ENCODE data around the gene CELA2A.
"Not testable (repeated sequence)": the region's sequence is repeated elsewhere in the genome, so short reads cannot be mapped to it uniquely, and the experiment has no call there.

Gene CELA2A

GRCh38 chr1:15508700-15509487 lies 52.4 kb downstream of the CELA2A start:
- H3K9ac ChIP-seq, result no peak overlapping the region
- H3K9me3 ChIP-seq, result no peaks in the 10 kb centered on the region
- H4K20me1 ChIP-seq, result no peaks in the 10 kb centered on the region; the same call in 1 of the 2 replicates
- H3K4me1 ChIP-seq, result peaks cover 27% of the 10 kb centered on the region
- H3K4me2 ChIP-seq, result no peak overlapping the region
- no peak overlapping the region for H3K27ac ChIP-seq
- peaks cover 44% of the 10 kb centered on the region for H3K36me3 ChIP-seq
- no peaks in the 10 kb centered on the region for H3K27me3 ChIP-seq
- H3K4me3 ChIP-seq, result no peak overlapping the region
- no peak for TF ChIP-seq Cebpa-rat (IDR thresholded peaks at IDR 0.05)

- H3K4me3 ChIP-seq, result no peak overlapping the region
- H3K9ac ChIP-seq, result no peak overlapping the region
- peak overlapping the region; percentile 36; the same call in 1 of the 2 replicates for H3K4me2 ChIP-seq
- H3K36me3 ChIP-seq, result peaks cover 38% of the 10 kb centered on the region
- H3K27me3 ChIP-seq, result no peaks in the 10 kb centered on the region
- no peak for TF ChIP-seq Cebpa-rat (IDR thresholded peaks at IDR 0.05)
- peaks cover 28% of the 10 kb centered on the region for H3K4me1 ChIP-seq
- no peaks in the 10 kb centered on the region; the same call in 1 of the 2 replicates for H4K20me1 ChIP-seq
- no peak overlapping the region for H3K27ac ChIP-seq
- no peaks in the 10 kb centered on the region for H3K9me3 ChIP-seq
Measured at GRCh38 chr1:15509586-15509985, 53.1 kb downstream of the CELA2A start.

DNA sequence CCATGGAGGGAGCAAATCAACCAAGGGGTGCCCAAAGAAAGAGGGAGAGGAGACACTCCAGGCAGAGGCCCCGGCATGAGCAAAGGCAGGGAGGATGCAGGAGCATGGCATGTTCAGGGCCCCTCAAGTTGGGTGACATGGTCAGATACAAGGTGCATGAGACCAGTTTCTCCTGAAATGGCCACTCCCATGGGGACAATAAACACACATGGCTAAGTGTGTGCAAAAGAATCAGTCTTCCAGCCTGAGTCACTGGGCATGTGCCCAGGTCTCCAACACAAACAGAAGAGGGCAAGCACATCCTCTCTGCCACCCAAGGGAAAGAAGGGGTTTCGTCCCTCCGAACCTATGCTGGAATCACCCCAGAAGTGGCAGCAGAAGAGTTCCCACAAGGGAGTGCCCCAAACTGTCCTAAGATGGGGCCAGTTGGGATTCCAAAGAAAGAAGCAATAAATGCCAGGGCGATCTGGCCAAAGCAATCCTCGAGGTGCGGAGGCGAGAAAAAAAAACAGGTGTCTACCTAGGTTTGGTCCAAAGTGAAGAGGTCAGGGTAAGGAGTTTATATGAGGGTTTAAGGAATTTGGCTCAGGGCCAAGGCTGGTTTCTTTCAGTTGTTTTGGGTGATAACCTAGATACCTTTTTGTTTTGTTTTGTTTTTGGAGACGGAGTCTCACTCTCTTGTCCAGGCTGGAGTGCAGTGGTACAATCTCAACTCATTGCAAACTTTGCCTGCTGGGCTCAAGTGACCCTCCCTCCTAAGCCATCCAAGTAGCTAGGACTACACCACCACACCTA lies 54.3 kb downstream of the CELA2A start:
- Histone ChIP-seq H3K27me3 (no peaks in the 10 kb centered on the region), H3K9ac (no peak overlapping the region), H3K4me2 (no peak overlapping the region; the same call in 1 of the 2 replicates), H4K20me1 (no peaks in the 10 kb centered on the region; the same call in 1 of the 2 replicates), H3K27ac (no peak overlapping the region), H3K36me3 (peaks cover 25% of the 10 kb centered on the region), H3K9me3 (no peaks in the 10 kb centered on the region), H3K4me1 (peaks cover 40% of the 10 kb centered on the region), H3K4me3 (no peak overlapping the region)
- TF ChIP-seq Cebpa-rat (IDR thresholded peaks at IDR 0.05), result no peak

DNA sequence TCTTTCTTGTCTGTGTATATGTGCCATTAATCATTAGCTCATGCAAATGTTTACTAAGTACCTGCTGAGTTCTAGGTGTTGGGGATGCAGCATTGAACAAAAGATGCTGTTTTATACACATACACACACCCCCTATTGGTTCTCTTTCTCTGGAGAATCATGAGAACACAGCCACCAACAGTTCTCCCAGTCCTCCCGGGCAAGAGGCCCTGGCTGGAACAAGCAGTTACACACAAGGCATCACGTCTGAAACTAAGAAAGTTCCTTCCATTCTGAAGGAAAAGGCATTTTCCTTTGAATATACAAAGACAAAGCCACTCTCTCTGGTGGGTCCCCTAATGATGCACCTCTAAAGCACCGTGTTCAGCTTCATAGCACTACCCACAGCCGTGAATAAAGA lies 56.7 kb downstream of the CELA2A start:
- peaks cover 32% of the 10 kb centered on the region for H3K4me1 ChIP-seq
- no peaks in the 10 kb centered on the region for H4K20me1 ChIP-seq
- no peaks in the 10 kb centered on the region for H3K9me3 ChIP-seq
- no peak overlapping the region for H3K9ac ChIP-seq
- H3K27me3 ChIP-seq, result no peaks in the 10 kb centered on the region
- no peak for TF ChIP-seq Cebpa-rat (IDR thresholded peaks at IDR 0.05)
- no peak overlapping the region for H3K27ac ChIP-seq
- no peak overlapping the region for H3K4me2 ChIP-seq
- H3K4me3 ChIP-seq, result no peak overlapping the region
- peaks cover 33% of the 10 kb centered on the region for H3K36me3 ChIP-seq

- H3K36me3 ChIP-seq, result peaks cover 37% of the 10 kb centered on the region
- TF ChIP-seq Cebpa-rat (IDR thresholded peaks at IDR 0.05), result no peak
Measured at GRCh38 chr1:15513919-15514318, 57.4 kb downstream of the CELA2A start.

GRCh38 chr1:15514557-15514956 lies 58.0 kb downstream of the CELA2A start:
- H4K20me1 ChIP-seq, H3K4me3 ChIP-seq, H3K27me3 ChIP-seq, H3K9me3 ChIP-seq, H3K9ac ChIP-seq, H3K27ac ChIP-seq: not testable (repeated sequence)
- Histone ChIP-seq H3K4me2 (peak overlapping the region; percentile 51; the same call in 1 of the 2 replicates), H3K4me1 (peaks cover 25% of the 10 kb centered on the region), H3K36me3 (peaks cover 37% of the 10 kb centered on the region)

More at GRCh38 chr1:15513919-15514318, 57.4 kb downstream of the CELA2A start:
- Histone ChIP-seq H3K4me1 (peaks cover 31% of the 10 kb centered on the region), H3K9me3 (no peaks in the 10 kb centered on the region), H4K20me1 (no peaks in the 10 kb centered on the region), H3K4me3 (no peak overlapping the region), H3K9ac (no peak overlapping the region), H3K27me3 (no peaks in the 10 kb centered on the region), H3K4me2 (no peak overlapping the region), H3K27ac (no peak overlapping the region)

DNA sequence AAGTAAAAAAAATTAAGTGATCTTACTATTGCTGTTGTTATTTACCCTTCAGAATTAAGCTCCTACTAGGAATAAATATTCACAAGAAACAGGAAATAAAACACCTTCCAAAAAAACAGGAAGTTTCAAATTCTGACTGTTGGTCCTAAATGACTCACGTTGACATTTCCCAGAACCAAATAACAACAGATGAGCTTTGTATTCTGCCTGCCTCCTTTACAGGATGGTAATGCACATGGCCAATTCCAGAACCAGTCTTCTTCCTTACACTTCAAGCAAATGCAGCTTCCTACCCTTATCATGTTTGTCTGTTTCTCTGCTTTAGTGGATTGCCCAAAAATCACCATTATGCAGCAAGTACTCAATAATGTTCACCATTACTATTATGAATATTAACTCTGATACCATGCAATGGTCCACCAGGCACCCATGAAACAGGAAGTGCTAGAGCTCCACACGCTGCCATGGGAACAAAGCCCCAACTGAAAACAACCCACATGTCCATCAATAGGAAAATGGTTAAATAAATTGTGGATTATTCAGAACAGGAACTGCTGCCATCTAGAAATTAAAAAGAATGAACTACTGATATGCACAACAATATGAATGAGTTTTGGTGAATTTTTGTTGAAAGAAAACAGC lies 58.6 kb downstream of the CELA2A start:
- H3K9ac ChIP-seq, result no peak overlapping the region
- H3K4me2 ChIP-seq, result peak overlapping the region; percentile 51
- H3K36me3 ChIP-seq, result peaks cover 37% of the 10 kb centered on the region
- H3K27me3 ChIP-seq, result no peaks in the 10 kb centered on the region
- no peaks in the 10 kb centered on the region for H3K9me3 ChIP-seq
- H3K4me1 ChIP-seq, result peaks cover 19% of the 10 kb centered on the region
- H4K20me1 ChIP-seq, result no peaks in the 10 kb centered on the region
- TF ChIP-seq Cebpa-rat (IDR thresholded peaks at IDR 0.05), result no peak
- no peak overlapping the region for H3K27ac ChIP-seq
- no peak overlapping the region for H3K4me3 ChIP-seq

DNA sequence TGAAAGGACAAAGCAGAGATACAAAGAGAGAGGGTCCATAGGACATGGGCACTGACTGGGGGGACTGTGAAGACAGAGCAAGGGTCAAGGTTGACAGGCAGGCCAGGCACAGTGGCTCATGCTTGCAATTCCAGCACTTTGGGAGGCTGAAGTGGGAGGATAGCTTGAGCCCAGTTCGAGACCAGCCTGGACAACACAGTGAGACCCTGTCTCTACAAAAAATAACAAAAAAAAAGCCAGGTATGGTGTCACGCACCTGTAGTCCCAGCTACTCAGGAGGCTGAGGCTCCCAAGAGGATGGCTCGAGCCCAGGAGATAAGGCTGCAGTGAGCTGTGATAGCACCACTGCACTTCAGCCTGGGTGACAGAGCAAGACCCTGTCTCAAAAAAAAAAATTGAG lies 63.1 kb downstream of the CELA2A start:
- Histone ChIP-seq H3K27me3 (no peaks in the 10 kb centered on the region), H3K4me3 (no peak overlapping the region), H3K9ac (no peak overlapping the region), H3K36me3 (peaks cover 22% of the 10 kb centered on the region), H4K20me1 (peaks cover 13% of the 10 kb centered on the region), H3K9me3 (no peaks in the 10 kb centered on the region), H3K4me2 (no peak overlapping the region), H3K27ac (no peak overlapping the region), H3K4me1 (peaks cover 35% of the 10 kb centered on the region)
- TF ChIP-seq Cebpa-rat (IDR thresholded peaks at IDR 0.05), result no peak

DNA sequence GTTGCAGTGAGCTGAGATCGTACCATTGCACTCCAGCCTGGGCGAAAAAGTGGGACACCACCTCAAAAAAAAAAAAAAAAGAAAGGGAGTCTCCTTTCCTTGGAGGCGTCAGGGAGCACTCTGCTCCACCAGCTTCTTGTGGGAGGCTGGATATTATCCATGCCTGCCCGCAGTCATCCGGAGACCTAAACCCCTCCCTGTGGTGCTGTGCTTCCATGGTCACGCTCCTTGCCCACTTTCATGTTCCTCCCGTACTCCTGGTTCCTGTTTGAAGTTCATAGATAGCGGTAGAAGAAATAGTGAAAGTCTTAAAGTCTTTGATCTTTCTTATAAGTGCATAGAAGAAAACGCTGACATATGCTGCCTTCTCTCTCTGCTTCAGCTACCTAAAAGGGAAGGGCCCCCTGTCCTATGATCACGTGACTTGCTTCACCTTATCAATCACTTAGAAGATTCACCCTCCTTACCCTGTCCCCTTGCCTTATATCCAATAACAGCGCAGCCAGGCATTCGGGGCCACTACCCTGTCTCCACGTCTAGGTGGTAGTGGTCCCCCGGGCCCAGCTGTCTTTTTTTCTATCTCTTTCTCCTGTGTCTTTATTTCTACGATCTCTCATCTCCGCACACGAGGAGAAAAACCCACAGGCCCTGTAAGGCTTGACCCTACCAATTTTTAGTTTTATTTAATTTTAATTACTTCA lies 64.8 kb downstream of the CELA2A start:
- H3K27me3 ChIP-seq, H3K4me2 ChIP-seq, H3K9ac ChIP-seq, H3K9me3 ChIP-seq, H3K27ac ChIP-seq, H3K4me3 ChIP-seq: not testable (repeated sequence)
- Histone ChIP-seq H3K36me3 (peaks cover 19% of the 10 kb centered on the region), H3K4me1 (peaks cover 34% of the 10 kb centered on the region), H4K20me1 (peaks cover 13% of the 10 kb centered on the region)
